HG03432 (cell line): ENCODE data around the gene PFDN2.

Source experiments
- ATAC-seq: cut with Tn5 transposase; IDR thresholded peaks from one replicate; pipeline ENCODE4 v1.9.1; 2021; ENCODE audit warnings: mild to moderate bottlenecking, moderate library complexity; ENCODE audit not compliant: unreplicated experiment

Gene PFDN2

DNA sequence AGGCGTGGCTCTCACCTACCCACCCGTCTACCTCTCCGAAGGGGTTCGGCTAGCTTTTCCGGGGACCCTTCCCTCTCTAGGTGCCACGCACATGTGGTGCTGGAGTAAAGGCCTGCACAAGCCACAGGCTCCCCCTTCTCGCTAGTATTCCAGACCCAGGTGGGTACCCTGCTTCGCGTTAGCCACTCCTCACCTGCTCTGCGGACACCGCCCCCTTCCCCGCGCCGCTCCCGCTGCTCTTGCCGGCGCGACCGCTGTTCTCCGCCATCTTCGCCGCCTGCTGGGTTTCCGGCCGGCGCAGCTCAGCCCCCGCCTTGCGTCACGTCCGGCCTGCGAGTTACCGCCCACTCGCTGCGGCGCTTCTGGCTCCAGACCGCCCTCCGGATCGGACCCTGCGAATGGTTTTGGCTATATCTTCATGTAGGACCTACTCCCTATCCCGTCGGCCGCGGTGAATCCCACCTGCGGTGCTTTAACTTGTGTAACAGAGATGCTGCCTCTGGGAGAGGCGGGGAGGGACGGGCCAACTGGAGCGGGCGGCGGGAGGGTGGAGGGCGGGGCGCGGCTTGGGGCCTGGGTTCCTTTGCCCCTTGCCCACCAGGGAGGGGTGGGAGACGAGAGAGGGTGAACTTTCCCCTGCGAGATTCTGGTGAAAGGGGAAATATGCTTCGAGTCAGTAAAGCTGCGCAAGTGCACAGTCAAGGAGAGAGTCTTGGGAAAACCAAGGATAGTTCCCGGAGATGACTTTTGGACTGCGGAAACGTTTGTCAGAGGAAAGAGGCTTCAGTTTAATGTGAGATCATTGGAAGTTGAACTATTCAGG, at the start of gene PFDN2, which contains the start of gene NIT1:
Gene PFDN2, minus strand, starts transcription at position 279 of the 823 bp plus-strand sequence. Its CDS starts 11 bp downstream, at position 268.
Gene NIT1, plus strand, starts transcription at position 347 of the 823 bp plus-strand sequence. Its CDS starts 72 bp downstream, at position 419.
- peak; percentile 86 for ATAC-seq

DNA sequence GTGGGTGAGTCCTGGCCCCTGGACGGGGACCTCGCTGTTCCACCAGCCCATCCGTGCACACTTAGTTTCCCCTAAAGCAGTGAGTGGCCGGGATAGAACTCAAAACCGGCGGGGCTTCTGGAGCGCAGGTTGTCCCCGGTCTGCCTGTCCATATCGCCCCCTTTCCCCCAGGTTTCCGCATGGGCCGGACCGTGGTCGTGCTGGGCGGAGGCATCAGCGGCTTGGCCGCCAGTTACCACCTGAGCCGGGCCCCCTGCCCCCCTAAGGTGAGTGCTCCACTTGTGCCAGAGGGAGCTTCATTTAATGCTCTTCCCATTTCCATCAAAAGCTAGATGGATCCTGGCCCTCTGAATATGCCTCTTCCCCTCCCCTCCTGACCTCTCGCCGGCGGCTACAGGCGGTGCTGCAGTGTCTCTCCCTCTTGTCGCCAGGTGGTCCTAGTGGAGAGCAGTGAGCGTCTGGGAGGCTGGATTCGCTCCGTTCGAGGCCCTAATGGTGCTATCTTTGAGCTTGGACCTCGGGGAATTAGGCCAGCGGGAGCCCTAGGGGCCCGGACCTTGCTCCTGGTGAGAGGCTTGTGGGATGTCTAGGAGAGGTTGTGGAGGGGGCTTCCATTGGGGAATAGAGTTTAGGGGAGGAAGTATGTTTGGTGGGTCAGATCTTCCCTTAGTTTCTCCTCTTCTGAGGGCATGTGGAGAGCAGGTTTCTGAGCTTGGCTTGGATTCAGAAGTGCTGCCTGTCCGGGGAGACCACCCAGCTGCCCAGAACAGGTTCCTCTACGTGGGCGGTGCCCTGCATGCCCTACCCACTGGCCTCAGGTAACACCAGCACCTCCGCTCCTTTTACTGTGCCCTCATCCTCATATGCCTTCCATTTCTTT, 49.1 kb upstream of the PFDN2 start:
- ATAC-seq, result peak; percentile 1

DNA sequence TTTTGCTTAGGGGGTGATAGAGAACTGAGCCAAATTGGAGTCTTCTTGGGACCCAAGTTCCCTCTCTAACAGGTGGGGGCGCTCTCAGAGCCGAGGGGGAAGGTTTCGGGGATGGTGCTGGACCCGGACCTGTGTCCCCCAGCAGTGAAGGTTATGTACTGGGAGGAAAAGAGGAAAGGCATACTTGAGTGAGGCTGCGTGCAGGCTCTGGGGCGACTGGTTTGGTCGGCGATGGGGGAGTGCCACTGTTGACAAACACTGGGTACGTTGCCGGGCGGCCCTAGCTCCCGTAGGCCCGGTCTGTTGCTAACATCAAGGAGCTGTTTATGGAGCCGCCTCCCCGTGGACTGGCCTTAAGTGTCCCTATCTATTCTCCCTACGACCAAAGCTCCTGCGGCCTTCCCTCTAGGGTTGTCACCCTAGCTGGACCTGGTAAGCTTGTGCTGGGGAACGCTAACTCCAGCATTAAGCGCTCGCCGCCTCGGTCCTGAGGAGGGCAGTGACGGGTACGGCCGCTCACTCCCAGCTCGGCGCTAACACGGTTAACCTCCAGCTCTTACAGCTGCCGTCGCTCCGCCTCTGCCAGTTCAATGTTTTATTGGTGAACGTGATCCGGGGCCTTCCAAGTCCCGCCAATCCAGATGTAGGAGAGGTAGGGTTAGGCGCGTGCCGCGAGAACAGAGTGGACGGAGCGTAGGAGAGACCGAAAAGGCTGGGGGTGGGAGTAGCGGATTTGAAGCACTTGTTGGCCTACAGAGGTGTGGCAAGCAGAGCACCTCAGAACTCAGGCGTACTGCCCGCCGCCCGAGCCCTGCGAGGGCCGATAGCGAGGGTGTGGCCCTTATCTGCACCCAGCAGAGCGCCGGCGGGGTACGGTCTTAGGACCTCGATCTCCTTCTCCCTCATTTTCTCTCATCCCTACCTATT, 48.2 kb upstream of the PFDN2 start, which contains the start of gene PPOX:
Gene PPOX, plus strand, starts transcription at position 685 of the 927 bp plus-strand sequence. CDS start 422 bp downstream, outside the sequence.
- ATAC-seq, result peak; percentile 95

- no peak for ATAC-seq
Observed at GRCh38 chr1:161164901-161165610, 47.2 kb upstream of the PFDN2 start.

DNA sequence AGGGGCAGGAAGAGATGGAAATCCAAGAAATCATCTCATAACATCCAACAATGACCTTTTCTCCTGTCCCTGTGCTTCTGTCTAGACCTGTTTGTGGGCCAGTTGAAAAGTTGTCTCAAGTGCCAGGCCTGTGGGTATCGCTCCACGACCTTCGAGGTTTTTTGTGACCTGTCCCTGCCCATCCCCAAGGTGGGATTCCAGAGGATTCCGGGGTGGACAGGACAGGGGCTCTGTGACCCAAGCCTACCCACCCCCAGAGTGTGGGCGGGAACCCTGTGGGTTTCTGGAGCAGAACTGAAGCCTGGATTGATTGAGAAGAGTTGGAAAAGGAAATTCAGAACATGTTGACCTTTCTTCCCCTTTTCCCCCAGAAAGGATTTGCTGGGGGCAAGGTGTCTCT, 46.0 kb upstream of the PFDN2 start:
- ATAC-seq, result no peak

GRCh38 chr1:161162806-161163205, 45.0 kb upstream of the PFDN2 start:
- no peak for ATAC-seq

- no peak for ATAC-seq
Observed at GRCh38 chr1:161162052-161162451, 44.2 kb upstream of the PFDN2 start.

DNA sequence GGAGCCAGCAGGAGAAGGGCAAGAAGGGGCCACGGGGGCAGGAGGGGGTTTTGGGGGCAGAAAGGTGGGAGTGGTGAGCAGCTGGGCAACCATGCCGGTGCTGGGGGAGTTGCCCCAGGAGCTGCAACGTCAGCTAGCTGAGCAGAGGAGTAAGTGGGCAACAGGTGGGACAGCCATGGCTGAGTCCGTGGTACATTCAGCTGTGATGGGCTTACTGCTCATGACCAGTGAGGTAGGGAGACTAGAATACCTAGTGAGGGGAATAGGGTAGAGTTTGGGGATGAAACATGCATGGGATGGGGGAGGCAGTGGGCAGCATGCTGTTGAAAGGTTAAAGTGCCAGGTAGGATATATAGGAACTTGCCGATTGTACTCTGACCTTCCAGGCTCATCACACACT, 43.8 kb upstream of the PFDN2 start:
- no peak for ATAC-seq

GRCh38 chr1:161160671-161161145, 42.9 kb upstream of the PFDN2 start:
- ATAC-seq, result no peak

DNA sequence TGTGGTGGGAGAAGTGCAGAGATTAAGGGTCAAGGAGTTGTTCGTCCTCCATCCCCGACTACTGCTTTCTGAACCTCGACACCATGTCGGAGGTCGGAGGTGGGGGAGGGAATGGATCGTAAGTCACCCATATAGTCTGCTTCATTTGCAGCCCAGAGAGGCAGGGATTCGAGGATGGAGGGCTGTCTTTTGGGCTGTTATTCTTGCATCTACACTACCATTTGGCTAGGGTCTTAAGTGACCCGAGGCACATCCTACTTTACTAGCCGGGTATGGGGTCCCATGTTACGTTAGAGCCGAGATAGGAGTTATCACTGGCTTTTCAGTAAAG, 42.0 kb upstream of the PFDN2 start:
- peak; percentile 2 for ATAC-seq

DNA sequence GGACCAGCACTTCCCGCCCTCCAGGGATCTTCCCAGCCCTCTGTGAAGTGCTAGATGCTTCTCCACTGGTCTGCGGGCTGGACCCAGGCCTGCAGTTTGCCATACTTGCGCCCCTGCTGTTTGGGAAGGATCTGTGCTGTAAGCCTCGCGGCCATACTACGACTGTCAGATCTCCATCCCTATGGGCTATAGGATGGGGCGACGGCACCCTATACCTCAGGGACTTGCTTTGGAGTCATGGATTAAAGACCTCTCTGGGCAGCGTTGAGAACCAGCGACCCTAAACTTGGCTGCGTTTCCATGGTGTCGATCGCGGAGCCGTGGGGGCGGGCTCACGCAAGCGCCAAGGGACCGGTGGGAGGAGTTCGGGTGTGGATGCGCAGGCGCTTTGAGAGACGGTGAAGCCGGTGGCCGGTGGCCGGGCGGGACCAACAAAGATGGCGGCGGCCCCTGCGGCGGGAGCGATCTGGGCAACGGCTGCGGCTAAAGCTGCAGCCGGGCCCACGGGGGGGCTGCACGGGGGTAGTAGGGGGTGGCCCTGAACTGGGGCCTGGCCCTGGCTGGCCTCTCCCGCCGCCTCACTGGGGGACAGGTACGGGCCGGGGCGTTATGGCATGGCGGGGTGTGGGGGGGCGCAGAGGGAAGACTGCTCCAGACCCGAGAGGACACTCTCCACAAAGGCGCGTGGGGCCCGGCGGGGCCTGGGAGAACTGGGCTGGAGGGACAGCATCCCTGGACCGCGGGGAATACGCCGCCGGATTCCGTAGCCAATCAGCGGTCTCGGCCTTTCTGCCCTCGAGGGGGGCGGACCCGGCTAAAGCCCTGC, 41.5 kb upstream of the PFDN2 start, which contains the start of gene USP21:
Gene USP21, plus strand, starts transcription at position 414 of the 826 bp plus-strand sequence. CDS start 1,141 bp downstream, outside the sequence.
- peak; percentile 85 for ATAC-seq

- no peak for ATAC-seq
Observed at GRCh38 chr1:161158316-161159010, 40.6 kb upstream of the PFDN2 start.

DNA sequence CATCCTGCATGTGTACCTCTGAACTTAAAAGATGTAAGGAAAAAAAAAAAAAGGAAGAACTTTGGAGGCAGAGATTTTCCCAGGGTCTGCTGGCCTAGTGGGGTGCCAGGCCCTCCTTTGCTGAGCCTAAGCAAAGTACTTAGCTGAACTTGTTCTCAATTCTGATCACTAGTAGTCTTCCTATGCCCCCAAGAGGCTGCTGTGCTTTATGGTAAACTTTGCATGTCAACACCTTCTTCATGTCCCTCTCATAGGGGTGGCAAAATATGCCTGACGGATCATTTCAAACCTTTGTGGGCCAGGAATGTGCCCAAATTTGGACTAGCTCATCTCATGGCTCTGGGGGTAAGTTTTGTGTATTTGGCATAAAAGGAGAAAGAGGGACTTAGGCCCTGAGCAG, 40.0 kb upstream of the PFDN2 start:
- ATAC-seq, result no peak

DNA sequence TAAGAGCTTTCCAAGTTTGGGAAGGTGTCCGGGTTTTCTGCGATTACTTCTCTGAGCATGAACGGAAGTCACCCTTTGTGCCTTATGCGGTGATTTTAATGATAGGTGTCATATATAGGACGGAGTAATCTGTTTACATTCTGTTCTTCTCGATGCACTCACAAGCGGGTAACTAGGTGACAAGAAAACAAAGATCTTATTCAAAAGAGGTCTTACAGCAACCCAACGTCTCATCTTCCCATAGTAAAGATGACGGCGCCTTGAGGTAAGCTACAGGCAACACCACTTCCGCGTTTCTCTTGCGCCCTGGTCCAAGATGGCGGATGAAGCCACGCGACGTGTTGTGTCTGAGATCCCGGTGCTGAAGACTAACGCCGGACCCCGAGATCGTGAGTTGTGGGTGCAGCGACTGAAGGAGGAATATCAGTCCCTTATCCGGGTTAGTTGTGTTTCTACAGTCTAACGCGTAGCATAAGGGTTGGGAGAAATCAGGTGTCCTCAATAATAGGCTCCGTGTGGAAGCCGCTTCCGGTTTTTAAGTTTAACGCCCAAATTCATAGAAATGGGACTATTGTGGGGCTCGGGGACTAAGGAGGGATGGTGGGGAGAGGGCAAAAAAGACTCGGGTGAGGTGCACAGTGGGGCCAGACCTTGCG, 36.0 kb upstream of the PFDN2 start, which contains the start of gene UFC1:
Gene UFC1, plus strand, starts transcription at position 297 of the 656 bp plus-strand sequence. Its CDS starts 20 bp downstream, at position 317.
- peak; percentile 90 for ATAC-seq

- no peak for ATAC-seq
Observed at GRCh38 chr1:161153176-161153575, 35.3 kb upstream of the PFDN2 start.

GRCh38 chr1:161145832-161146231, 28.0 kb upstream of the PFDN2 start:
- no peak for ATAC-seq

DNA sequence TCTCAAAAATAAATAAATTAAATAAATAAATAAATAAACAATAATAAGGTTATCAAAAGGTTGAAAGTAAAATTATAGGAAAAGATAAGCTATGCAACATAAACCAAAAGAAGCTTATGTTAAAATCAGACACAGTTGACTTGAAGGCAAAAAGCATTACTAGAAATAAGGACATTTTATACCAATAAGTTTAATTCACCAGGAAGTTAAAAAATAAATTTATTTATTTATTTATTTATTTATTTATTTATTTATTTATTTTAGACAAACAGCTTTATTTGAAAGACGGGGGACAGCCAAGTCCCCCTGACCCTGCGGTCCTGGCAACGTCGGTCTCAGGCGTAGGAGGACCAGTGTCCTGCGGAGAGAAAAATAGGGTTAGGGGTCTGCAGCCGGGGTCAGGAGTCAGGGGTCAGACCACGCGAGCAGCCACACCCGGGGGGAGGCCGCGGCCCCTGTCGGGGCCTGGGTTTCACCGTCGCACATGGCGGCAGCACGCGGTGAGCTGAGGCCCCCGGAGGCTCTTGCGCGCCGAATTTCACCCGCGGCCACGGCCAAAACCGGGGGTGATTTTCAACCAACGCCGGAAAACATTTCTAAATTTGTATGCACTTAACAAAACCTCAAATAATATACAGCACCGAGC, 23.0 kb upstream of the PFDN2 start:
- no peak for ATAC-seq
